HCT116 (cell line): ENCODE results near the gene ERMP1.

Source experiments
- CTCF ChIP-seq, 3 experiments: fragments of 200-600 bp in 1 of 3; sonication (generic) in 1 of 3; IDR thresholded peaks in 2 of 3; conservative IDR thresholded peaks in 1 of 3; 2 replicates each; pipeline ENCODE4 v1.5.1; 2012 to 2017; ENCODE audit warnings: low read depth in 2 of 3, low read length in 2 of 3, antibody characterized with exemption in 1 of 3, borderline replicate concordance in 1 of 3, control low read depth in 1 of 3, mild to moderate bottlenecking in 1 of 3, mixed read lengths in 1 of 3, mixed run types in 1 of 3, moderate library complexity in 1 of 3; ENCODE audit not compliant: insufficient read depth in 1 of 3
- EZH2 ChIP-seq: fragments of 200-600 bp; sonication (generic); IDR thresholded peaks from 2 replicates; pipeline ENCODE4 v1.6.1; 2017; ENCODE audit warnings: antibody characterized with exemption, mixed run types
- EZH2phosphoT487 ChIP-seq: fragments of 200-600 bp; IDR thresholded peaks from 2 replicates; pipeline ENCODE4 v1.6.1; 2018; ENCODE audit warnings: antibody characterized with exemption, borderline replicate concordance
- FOSL1 ChIP-seq: IDR thresholded peaks from 2 replicates; pipeline ENCODE4 v1.6.1; 2012; ENCODE audit warnings: low read depth
- MAX ChIP-seq: IDR thresholded peaks from 2 replicates; pipeline ENCODE4 v1.6.1; 2012
- POLR2A ChIP-seq: IDR thresholded peaks from 2 replicates; pipeline ENCODE4 v1.7.0; 2011; ENCODE audit warnings: borderline replicate concordance; ENCODE audit not compliant: insufficient read depth, insufficient read length; ENCODE audit errors: extremely low read depth
- POLR2AphosphoS5 ChIP-seq: IDR thresholded peaks from 2 replicates; pipeline ENCODE4 v1.6.1; 2011; ENCODE audit warnings: mild to moderate bottlenecking, low read depth, low read length, moderate library complexity
- REST ChIP-seq: IDR thresholded peaks from 2 replicates; pipeline ENCODE4 v1.6.1; 2012; ENCODE audit warnings: low read depth
- SIN3A ChIP-seq: IDR thresholded peaks from 2 replicates; pipeline ENCODE4 v1.6.1; 2012; ENCODE audit warnings: low read depth
- SP1 ChIP-seq: IDR thresholded peaks from 2 replicates; pipeline ENCODE4 v1.6.1; 2012; ENCODE audit warnings: low read depth
- SRF ChIP-seq: IDR thresholded peaks from 2 replicates; pipeline ENCODE4 v1.6.1; 2012; ENCODE audit warnings: low read depth
- YY1 ChIP-seq: IDR thresholded peaks from 2 replicates; pipeline ENCODE4 v1.6.1; 2011; ENCODE audit warnings: low read length, low read depth, moderate library complexity, mild to moderate bottlenecking; ENCODE audit not compliant: insufficient replicate concordance; ENCODE audit errors: extremely low read depth
- ZBTB33 ChIP-seq: IDR thresholded peaks from 2 replicates; pipeline ENCODE4 v1.6.1; 2011; ENCODE audit warnings: mild to moderate bottlenecking, low read length, moderate library complexity; ENCODE audit not compliant: insufficient replicate concordance; ENCODE audit errors: extremely low read depth

GRCh38 chr9:5736563-5737346, 96.2 kb downstream of the ERMP1 start:
- TF ChIP-seq CTCF (IDR thresholded peaks at IDR 0.05 in 2 of 3, conservative IDR thresholded peaks at IDR 0.05 in 1 of 3; ENCODE audit: borderline replicate concordance in 1 of 3, insufficient read depth in 1 of 3, low read depth in 2 of 3, low read length in 2 of 3), result no peak
- no peak for TF ChIP-seq POLR2A
- TF ChIP-seq POLR2AphosphoS5, result no peak
- no peak for TF ChIP-seq SP1
- TF ChIP-seq REST, result no peak
- TF ChIP-seq EZH2, result no peak
- TF ChIP-seq ZBTB33, result no peak
- TF ChIP-seq YY1, result no peak
- TF ChIP-seq SIN3A, result no peak
- TF ChIP-seq EZH2phosphoT487, result no peak
- TF ChIP-seq SRF, result no peak
- TF ChIP-seq FOSL1, result no peak
- TF ChIP-seq MAX, result no peak
